ENCODE data around the gene TAS1R2.

Gene TAS1R2

DNA sequence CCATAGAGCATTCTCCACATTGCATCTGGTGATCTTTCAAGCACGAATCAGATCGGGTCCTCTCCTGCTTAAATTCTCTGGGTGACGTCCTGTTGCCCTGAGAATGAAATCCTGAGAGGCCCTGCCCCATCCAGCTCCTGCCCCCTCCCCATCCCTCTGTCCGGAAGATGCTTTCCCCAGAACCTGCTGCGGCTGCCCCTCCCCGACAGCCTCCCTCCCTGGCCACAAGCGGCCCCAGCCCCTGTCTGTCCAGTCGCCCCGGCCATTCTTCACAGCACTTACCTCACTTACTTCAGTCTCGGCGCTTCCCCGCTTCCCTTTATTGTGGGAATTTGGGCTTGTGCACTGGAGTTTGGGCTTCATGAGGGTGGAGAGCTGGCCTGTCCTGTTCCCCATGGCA is 40.3 kb downstream of the TAS1R2 start:
- DNase-seq = no peak

DNA sequence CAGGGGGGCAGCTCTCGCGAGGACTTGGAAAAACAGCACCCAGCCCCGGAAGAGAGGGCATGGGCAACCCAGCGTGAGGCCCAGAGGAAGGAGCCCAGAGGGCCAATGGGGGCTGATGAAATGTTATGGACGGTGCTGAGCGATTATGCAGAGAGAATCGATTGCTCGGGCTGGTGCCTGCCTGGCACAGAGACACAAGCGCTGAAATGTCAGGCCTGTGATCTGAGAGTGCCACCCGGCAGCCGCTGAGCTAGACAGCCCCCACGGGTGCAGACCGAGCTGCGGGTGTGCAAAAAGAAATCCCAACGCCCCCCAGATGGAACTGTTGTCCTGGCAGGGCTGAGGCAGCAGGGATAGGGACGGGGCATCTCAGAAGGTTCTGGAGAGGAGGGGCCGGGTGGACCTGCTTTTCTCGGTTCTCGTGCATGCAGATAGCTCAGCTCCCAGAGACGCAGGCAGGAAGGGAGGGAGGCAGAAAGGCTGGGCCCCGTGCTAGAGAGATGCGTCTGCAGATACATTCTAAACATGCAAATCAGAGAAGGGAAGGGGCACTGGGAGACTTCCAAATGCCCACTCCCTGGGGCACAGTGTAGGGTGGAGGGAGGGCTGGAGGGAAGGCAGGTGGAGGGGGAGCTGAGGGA is 41.5 kb downstream of the TAS1R2 start:
- no peak for DNase-seq

GRCh38 chr1:18817316-18817715 is 42.1 kb downstream of the TAS1R2 start:
- no peak for DNase-seq

GRCh38 chr1:18816808-18817207 is 42.7 kb downstream of the TAS1R2 start:
- DNase-seq = no peak

DNA sequence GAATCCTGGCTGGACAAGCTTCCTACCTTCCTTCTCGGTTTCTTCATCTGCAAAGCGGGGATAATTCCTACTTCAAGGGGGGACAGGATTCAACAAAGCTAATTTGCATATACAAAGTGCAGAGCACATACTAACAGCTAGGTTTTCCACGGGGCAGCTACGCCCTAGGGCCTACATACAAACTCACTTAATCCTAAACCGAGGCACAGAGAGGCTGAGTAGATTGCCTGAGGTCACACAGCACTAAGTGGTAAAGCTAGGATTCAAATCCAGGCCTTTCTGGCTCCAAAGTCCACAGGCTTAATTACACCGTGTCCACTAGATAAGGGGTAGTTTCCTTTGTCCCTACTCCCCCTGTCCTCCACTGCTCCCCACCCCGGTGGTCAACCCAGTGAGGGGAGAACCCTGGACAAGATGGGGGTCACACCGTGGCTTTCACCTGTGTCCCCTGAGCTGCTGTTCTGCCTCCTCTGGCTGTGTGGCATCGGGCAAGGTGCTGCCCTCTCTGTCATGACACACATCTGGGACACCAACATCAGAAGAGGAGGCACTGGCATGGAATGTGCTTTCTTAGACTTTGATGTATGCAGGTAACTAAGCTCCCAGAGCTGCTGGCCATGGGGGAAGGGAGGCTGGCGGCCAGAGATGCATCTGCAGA is 44.5 kb downstream of the TAS1R2 start:
- no peak for DNase-seq

DNA sequence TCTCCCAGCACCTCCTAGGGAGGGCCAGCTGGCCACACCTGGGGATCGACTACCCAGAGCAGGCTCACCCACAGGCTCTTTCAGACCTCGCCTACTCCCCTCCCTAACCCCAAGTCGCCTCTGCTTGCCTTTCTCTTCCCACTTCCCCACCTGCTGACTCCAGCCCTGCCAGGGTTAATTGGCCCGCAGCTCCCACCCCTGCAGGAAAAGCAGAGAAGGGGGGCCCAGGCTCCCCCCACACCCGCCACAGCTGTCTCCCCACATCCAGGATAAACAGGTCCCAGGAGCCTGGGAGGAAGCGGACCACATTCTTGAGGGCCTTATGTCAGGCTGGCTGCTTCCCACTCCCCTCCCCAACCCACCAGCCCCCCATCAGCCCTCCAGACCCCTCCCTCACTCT is 45.0 kb downstream of the TAS1R2 start:
- peak; percentile 81 for DNase-seq

- DNase-seq = no peak
These were observed 47.0 kb downstream of the TAS1R2 start for GRCh38 chr1:18812453-18812939.

DNA sequence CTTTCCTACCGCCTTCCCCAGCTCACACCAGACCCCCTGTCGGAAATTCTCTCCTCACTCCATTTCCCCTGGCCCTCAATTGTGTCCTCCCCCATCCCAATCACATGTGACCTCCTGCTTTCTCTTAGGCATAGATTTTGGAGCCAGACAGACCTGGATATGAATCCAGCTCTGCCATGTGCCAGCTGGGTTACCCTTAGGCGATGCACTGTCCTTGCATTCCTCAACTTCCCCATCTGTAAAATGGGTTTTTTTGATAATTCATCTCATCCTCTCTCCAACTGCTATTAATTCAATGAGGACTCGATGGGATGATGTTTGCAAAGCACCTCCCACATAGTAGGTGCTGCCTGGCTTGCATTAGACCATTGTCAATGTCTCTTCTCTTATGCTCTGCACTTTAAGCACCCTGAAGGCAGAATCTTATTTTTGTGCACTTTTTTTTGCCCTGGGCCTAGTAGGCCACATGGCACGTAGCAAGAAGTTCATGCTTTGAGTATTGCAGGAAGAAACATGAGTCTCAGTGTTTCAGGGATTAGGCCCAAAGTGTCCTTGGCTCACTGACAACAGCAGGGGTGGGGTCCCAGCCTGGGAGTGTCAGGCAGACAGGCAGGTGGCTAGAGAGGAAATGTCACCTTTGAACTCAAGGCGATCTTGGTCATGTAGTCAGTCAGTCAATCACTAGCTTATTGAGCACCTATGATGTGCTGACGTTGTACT is 47.6 kb downstream of the TAS1R2 start:
- DNase-seq = no peak

DNA sequence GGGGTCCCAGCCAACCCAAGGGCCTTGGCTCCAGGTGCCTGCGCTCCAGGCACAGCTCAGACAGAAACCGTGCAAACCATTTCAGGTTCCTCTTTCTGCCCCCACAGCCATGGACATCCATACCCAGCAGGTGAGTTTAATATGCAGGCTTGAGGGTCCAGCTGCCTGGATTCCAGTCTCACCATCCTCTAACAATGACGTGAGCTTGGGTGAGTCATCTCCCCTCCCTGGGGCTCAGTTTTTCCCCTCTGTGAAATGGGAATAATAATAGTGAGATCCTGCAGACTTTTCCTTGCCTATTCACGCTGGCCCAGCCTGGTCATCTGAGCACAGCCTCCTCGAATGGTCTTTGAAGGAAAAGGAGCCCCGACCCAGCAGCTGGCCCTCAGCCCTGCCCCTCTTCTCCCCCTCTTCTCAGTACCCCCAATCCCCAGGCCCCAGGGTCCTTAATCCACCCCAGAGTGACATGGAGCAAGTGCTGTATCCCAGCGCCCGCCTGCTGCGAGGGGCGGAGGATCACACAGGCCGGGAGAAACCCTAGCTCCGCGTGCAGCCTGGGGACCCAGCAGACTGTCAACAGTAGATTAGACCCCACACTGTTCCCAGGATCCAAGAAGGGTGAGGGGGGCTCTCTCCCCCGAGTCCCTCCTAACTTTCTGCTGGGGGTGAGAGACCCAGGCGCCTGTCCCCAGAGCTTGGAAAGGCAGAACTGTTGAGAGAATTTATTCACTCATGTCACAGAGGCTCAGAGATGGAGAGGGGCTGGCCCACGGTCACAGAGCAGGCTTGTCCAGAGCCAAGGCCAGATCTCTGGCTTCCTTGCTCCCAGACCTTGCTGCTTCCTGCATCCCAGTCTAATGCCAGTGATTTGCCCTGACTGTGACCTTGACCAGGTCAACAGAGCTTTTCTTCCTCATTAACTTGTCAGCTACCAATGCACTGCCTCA is 49.2 kb downstream of the TAS1R2 start:
- DNase-seq = no peak

DNA sequence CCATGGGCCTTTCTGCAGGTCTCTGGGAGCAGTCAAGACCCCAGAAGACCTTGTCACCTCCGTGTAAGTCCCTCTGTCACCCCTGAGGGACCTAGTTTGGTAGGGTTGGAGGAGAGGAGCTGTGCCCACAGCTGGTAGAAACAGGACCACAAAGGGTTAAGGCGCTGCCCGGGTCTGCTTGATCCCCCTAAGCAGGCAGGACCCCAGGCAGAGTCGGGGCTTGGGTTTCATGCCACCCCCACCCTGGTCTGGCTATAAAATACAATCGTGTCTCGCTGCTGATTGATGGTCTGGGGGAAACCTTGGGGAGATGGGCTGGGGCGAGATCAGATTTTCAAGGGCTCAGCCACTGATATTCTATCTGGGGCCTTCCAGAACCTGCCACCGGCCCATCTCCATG is 50.9 kb downstream of the TAS1R2 start:
- no peak for DNase-seq

GRCh38 chr1:18807334-18808063 is 52.0 kb downstream of the TAS1R2 start:
- no peak for DNase-seq

DNA sequence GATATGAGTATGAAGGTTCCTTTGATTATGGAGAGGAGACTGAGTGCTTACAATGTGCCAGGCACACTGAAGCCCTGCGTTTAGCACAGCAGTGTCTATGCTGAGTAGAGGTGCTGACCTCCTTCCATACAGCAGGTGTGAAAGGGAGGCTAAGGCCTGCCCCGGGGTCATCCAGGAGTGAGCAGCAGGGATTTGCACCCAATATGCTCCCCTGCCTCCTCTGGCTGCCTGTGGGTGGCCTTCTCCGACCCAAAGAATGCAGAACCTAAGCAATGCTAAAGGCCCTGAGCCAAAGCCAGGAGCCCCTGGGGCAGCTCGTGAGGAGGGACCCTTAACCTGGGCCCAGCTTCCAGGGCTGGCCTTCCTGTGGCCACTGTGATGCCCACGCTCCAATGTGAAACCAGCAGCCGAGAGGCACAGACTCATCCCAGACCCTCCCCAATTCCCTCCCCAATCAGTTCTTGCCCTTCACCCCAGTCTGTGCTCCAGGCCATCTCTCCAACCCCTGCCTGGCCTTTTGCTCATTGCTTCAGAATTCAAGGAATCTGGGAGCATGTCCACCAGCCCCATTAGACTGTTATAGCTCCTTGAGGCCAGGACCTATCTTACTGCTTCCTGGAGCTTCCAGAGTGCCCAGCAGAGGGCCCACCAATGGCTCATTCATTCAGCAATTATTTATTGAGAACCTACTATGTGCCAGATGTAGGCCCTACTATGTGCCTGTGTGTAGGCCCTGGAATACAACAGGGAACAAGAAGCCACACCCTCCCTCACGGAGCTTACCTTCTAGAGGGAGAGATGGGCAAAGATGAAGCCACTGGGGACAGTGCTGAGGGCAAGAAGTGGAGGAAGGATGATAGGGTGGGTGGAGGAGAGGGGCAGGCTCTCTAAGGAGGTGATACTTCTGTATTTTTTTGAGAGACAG is 53.3 kb downstream of the TAS1R2 start:
- no peak for DNase-seq

GRCh38 chr1:18805150-18805879 is 54.1 kb downstream of the TAS1R2 start:
- DNase-seq = peak; percentile 59

- DNase-seq = peak; percentile 70
These were observed 55.6 kb downstream of the TAS1R2 start for GRCh38 chr1:18803851-18804250.

DNA sequence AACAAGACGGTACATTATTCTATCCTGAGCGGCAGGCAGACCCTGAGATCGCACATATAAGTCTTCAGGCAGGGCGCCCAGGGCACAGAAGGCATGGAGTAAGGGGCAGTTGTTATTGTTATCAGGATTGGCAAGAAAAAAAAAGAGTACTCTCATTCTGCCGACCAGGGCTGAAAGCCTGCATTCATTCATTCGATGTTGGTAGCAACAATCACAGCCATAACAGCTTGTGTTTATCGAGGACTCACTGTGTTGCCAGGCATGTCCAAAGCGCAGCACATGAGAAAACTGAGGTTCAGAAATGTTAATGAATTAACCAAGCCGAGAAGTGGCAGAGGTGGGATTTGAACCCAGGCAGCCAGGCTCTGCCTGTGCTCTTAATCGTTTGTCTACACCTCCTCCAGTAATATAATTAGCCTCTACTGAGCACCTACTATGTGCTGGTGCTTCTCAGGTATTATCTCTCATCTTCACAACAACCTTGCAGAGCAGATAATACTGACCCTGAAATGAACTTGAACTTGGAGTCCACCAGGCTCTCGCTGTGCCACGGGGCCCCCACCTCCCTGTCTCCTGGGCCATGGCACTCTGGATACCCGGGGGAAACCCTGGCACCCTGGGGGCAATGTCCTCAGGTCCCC is 56.2 kb downstream of the TAS1R2 start:
- DNase-seq = no peak

GRCh38 chr1:18802231-18802630 is 57.2 kb downstream of the TAS1R2 start:
- no peak for DNase-seq

DNA sequence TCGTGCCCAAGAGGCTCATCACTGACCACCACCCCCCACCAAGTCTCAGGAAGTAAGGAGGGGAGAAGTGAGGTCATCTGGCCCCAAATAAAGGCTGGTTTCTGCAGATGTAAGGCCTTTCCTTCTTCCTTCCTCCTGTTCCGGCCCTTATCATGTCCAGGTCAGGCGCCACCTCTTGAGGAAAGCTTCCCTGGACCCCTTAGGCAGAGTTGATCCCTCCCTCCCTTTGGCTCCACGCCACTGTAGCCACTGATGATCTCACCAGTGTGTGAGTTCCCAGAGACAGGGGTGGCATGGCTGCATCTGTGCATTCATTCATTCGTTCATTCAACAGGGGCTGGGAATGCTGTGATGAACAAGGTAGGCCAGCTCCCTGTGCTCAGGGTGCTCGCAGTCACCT is 59.2 kb downstream of the TAS1R2 start:
- no peak for DNase-seq

DNA sequence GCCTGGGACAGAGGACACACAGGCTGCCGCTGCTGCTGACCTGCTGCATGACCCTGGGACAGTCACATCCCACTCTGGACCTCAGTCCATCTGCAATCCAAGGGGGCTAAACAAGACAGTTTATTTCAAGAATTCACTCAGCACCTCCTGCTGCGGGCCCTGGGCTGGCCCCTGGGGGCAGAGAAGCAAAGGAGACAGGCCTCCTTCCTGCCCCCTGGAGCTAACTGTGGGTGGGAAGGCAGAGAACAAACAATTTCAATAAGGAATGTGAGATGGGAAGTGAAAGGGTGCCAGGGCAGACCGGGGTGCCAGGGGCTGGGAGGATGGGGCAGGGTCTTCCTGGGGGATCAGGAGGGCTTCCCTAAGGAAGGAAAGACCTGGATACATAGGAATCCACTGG is 60.0 kb downstream of the TAS1R2 start:
- DNase-seq = no peak

- DNase-seq = peak; percentile 65
These were observed 60.5 kb downstream of the TAS1R2 start for GRCh38 chr1:18798946-18799345.

GRCh38 chr1:18798533-18798932 is 60.9 kb downstream of the TAS1R2 start:
- DNase-seq = no peak
